Measurements from ENCODE around the gene SHF.

SHF gene

DNA sequence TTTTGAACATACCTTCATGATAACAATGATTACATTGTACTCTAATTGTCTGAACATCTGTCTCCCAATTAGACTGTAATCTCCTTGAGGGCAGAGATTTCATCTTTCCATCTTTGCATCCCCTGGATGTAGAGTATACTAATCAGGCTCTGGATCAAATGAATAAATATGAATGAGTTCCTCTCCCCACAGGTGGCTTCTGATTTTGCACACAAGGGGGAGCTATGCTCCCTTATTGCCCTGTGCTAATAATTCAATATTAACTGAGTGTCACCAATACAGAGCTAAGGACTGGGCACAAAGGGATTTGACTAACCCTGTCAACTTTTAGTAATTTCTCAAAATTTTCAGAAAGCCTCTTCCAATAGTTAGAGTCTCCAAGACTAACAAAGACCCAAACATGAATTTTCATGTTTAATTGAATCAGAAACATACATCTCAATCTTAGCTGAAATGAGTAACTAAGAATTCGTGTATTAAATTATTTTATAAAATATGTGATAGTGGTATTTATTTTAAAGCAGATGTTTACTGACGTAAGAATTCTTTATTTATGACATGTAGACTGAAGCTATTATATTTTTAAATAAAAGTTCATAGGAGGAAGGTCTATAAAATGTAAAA is 61.1 kb downstream of the SHF start:
- no peak for DNase-seq (ENCODE audit: low spot score)

DNA sequence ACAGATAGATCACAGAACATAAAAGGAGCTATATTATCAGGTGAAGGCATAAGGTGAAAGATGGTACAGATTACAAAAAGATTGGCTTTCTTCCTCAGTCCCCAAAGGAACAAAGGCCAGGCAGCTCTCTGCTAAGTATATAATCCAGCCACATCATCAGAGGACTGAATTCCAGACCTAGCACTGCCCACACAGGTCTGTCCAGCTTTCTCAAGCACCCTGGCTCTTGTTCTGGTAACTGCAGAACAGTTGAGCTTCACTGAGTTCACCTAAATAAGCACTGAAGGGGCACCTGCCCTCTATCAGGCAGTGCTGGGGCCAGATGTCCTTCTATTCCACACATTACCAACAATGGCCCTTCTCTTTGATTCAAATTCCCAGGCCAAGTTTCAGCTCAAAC is 64.4 kb downstream of the SHF start:
- no peak for DNase-seq (ENCODE audit: low spot score)

DNA sequence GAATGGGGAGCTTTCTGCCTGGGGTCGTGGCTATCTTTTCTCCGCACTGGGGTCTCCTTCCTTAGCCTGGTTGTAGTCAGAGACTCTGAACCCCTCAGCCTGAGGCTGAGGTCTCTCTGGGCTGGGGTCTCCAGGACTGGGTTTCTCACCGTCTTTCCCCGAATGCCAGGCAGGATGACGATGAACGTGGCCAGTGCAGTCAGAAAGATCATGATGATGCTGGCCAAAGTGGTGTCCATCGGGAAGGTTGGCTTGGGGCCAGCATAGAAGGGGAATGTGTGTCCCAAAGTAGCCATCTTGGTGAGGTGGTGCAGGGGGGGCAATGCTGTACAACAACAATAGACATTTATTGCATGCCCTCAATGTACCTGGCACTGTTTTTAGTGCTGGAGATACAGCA is 65.0 kb downstream of the SHF start:
- DNase-seq (ENCODE audit: low spot score), result no peak

DNA sequence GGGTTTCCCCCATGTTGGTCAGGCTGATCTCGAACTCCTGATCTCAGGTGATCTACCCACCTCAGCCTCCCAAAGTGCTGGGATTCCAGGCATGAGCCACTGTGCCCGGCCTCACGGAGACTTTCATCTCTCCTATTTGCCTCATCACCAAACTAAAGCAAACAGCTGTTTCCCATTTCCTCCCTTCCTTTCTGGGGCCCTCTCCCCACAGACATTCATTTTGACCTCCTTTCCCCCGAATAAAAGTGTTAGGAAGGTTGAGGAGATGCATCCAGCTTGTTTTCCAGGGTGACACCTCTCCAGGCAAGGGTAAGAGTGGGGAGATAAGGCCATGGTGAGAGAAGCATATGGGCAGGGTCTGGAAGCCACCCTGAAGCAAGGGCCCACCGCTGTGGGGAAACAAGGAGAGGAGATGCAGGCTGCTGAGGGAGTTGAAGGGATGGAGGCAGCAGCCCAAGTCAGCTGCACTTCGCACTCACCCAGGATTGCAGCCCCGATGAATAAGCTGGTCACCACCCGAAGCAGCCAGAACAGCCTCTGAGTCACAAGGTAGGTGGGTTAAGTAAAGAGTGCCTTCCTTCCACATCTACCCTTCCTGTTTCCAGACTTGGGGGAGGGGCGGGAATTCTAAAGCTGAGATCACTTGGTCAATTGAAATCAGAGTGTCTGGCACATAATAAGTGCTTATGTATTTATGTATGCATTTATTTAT is 65.9 kb downstream of the SHF start:
- no peak for DNase-seq (ENCODE audit: low spot score)

DNA sequence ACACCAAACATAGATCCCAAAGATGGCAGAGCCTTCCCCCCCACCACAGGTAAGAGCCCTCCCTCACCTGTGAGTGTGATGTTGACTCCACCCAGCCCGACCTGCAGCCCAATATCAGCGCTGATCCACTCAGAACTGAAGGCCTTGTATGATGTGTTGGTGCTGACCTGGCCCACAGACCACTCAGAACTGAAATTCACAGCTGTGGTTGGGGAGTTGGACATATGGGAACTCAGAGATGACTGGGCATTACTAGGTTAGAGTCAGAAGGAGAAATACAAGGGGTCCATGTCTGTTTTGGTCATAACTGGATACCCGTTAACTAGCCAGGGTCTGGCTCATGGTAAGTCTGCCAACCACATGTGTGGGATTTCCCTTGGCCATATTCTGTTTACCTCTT is 66.7 kb downstream of the SHF start:
- no peak for DNase-seq (ENCODE audit: low spot score)

DNA sequence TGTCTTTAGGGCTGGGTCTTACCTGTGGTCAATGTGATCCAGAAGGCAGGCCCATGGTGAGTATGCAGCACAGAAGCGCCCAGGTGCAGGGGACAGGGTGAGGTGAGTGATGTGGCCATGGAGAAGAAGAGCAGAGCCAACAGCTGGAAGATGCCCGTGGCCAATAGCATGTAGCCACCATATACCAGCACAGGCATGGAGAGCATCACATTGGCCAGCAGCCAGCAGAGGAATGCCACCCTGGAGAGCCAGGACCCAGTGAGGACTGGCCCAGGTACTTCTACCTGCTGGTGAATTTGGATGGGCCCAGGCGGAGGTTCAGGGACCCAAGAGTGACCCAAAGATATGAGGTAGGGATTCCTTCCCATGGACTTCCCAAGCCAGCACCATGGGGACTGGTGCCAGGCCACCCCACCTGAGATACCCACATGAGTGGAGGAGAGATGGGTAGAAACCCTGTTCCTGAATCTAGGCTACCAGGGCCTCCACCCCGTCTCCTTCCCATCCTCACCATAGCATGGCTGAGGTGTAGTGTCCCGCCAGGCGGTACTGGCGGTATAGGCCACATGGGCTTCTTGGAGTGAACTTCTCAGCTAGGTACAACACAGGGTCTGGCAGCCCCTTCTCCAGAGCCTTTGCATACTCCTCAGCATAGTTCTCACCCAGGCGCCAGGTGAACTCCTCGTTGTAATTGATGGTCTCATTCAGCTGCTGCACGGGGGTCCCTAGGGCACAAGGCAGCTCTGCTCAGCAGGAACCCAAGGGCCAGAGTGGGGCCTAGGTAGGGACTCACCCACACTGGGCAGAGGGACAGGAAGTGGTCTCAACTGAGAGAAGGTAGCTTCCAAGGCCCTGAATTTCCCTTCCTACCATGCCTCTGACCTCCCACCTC is 67.4 kb downstream of the SHF start:
- no peak for DNase-seq (ENCODE audit: low spot score)

DNA sequence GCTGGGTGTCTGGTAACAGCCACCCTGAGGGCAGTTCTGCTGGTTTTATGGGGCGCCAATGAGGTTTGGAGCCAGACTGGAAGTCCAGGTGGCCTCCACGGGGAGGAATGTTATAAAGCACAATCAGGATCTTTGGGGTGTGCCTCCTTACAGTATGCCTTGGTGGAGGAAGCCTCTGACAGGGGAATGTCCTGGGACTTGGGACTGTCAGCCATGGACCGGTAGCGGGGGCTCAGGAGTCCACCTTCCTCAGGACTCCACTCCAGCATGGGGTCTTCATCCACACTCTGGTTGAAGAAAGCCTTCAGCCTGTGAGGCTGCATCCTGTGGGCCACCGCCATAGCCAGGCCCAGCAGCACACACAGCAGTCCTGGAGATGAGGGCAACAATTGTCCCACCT is 68.8 kb downstream of the SHF start:
- no peak for DNase-seq (ENCODE audit: low spot score)

DNA sequence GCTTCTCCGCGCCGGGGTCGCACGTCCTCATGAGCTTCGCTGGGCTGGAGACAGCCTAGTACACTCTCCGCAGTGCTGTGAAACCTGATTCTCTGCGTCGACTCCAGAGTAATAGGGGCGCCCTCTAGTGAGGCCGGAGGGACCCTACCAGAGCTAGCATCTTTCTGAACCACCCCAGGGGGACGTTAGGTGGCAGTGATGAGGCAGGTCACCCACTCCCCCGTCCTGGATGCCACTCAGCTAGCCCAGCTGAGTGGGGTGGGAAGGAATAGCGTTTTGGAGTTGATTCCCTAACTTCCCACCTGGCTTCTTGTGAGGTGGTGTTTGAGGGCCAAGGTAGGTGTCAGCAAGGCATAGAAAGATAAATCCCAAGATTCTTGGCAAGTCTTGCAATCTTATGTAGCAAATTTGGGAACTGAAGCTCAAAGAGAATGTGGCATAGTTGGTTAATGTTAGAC is 69.6 kb downstream of the SHF start:
- peak; percentile 96 for DNase-seq (ENCODE audit: low spot score)

DNA sequence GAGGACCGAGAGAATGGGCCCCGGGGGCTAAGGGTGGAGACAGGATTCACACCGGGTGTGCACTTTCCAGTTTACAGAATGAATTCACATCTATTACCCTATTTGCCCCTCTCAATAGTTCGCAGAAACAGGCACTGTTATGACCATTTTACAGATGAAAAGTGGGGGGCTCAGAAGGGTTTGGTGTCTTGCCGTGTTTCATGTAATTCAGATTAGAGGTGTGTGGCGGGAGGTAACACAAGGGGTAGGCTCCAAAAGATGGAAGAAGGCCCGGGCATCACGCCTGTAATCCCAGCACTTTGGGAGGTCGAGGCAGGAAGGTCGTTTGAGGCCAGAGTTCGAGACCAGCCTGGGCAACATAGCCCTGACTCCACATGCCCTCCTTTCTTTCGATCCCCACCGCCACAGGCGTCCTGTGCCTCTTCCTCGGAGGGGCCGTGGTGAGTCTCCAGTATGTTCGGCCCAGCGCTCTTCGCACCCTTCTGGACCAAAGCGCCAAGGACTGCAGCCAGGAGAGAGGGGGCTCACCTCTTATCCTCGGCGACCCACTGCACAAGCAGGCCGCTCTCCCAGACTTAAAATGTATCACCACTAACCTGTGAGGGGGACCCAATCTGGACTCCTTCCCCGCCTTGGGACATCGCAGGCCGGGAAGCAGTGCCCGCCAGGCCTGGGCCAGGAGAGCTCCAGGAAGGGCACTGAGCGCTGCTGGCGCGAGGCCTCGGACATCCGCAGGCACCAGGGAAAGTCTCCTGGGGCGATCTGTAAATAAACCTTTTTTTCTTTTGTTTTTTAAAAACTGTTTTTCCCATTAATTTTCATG is 70.2 kb downstream of the SHF start:
- DNase-seq (ENCODE audit: low spot score), result no peak
